Globus pallidus (tissue), 1 donor: ENCODE data around the gene EIF2D.
"Not testable (repeated sequence)": the region's sequence is repeated elsewhere in the genome, so short reads cannot be mapped to it uniquely, and the experiment has no call there.

Experiments used
- DNase-seq: peaks from one replicate; pipeline ENCODE4 v3.0.0-alpha.2; 2015; ENCODE audit warnings: low spot score

The EIF2D gene

DNA sequence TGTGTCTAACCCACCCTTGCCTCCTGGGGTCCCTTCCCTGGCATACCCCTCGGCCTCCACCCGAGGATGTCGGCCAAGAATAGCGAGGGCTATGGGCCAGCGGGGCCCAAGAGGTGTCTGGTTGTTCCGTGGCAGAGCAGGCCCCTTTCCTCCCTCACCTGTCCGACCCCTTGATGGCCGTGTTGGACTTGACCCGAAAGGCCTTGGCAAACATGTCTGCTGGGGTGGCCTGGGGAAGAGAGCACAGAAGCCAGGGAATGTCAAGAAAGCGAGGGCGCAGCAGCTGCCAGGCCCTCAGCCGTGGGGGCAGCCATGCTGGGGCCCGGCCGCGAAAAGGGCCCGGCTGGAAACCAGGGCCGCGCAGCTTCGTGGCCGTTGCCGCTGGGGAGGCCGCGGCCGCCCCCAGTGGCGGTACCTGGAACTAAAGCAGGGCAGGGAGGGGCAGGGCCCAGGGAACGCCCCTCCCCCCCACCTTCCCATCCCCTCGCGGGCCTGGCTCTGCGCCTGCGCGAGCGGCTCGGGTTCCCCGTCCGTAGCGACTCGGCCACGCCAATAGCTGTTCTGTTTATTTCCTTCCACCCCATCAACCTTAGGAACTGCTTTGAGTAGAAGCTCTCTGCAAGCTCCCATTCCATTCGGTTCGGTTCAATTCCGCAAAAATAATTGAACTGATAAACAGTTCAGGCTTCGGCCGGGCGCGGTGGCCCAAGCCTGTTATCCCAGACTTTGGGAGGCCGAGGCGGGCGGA is at the start of gene EIF2D:
Gene EIF2D, minus strand, starts transcription at position 337 of the 748 bp plus-strand sequence. Its CDS starts 123 bp downstream, at position 214.
- DNase-seq, result peak; percentile 94

DNA sequence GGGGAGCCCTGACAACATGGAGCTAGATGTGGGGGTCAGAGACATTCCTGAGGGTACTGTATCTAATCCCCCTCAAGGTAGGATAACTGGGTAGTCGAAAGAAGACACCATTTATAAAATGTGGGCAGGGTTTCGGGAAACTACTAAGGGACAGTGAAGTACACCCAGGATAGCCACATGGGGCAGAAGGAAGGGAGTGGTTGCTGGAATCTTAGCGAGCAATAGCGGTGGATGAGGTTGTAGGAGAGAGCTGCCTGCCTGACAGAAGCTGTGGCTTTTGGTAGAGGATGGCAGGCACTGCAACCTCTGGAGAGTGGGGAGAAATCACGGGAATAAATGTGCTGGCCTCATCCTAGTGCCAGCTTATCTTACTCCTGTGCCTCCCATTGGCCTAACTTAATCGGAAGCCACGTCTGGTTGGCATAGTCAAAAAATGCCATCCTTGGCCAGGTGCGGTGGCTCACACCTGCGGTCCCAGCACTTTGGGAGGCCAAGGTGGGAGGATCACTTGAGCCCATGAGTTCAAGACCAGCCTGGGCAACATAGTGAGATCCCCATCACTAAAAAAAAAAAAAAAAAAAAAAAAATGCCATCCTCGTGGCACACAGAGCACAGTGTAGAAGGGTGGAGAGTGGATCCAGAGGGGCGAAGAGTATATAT is 49.0 kb upstream of the EIF2D start:
- DNase-seq, result no peak

DNA sequence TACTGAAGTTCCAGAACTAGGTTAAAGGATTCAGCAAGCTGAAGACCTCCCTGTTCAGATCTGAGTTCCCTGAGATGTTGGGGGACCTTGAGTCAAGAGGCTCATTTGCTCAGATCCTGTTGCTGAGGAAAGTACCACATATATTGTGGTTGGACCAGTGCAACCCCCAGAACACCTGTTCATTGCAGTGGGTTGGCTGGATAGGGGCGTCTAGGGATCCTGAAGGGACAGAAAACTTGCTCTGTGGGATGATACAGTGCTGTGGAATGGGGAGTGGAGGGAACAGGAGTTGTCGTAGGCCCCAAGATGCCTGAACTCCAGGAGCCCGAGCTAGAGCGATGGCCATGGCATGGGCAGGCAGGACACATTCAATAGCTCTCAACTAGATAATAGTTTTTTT is 47.9 kb upstream of the EIF2D start:
- DNase-seq, result no peak

- no peak for DNase-seq
Observed at GRCh38 chr1:206658981-206659273, 46.7 kb upstream of the EIF2D start.

GRCh38 chr1:206658264-206658980 is 46.2 kb upstream of the EIF2D start:
- DNase-seq, result no peak

DNA sequence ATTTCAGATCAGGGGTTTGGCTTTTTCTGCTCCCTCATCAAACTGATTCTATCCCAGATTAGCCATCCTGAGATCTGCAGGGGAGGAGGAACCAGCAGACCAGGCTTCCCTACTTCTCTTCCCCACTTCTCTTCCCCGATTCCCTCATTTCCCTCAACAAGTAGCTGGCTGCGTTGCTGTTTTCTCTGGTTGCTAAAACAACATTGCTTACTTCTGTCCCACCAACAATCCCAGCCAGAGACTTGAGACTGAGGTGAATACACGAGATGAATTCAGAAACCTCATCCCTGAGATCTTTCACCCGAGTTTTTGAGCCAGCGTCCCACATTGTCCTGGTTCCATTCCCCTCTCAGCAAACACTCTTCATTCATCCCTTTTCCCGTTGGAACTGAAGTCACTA is 45.5 kb upstream of the EIF2D start:
- DNase-seq, result no peak

DNA sequence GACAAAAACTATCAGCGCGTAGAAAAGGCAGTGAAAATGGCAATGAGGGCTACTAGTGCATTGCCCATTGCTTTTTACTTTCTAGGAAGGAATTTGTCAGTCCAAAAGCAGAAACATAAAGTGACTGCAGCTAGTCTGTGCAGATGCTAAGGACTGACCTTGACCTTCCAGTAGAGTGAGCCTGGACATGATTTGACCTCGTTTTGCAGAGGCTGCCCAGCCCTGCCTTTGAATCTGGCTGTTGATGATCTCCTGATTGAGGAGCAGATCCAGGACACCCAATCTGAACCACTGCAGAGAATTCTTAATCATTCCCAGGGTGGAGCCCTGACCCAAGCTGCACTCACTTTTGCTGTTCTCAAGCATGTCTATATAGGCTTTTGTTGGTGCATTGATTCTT is 44.7 kb upstream of the EIF2D start:
- no peak for DNase-seq

DNA sequence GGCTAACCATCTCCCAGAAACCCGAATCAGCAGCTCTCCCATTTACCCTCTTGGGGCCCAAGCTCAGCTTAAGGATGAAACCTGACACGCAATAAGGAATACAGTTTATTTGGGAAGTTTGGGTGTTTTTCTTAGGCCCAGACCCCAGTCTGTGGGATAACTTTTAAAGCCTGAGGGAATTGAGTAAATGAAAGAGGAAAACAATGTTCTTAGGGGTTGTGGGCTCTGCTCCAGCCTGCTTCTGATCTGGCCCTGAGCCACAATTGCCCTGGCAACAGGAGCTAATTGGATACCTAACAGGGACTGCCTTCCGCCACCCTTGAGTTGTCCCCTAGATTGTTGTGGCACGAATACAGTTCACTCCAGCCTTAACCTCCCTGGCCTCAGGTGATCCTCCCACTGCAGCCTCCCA is 43.2 kb upstream of the EIF2D start:
- DNase-seq, result no peak

DNA sequence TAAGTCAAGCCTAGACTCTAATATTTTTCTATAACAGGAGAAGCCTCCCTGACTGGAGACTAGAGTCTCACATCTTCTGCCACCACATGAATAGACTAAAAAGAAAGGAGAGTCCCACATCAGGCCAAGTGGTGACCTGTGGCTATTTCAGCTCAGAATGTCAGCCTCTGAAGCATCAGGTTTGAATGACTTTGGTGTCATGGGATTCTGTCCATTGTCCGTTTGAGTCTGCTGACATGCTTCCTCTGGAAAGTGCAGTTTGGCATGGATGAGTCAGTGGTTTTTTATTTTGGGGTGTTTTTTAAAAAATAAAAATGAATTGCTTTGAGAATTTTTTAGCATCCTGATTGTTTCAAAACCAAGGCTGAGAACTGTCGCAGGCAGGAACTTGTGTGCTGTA is 42.6 kb upstream of the EIF2D start:
- no peak for DNase-seq

DNA sequence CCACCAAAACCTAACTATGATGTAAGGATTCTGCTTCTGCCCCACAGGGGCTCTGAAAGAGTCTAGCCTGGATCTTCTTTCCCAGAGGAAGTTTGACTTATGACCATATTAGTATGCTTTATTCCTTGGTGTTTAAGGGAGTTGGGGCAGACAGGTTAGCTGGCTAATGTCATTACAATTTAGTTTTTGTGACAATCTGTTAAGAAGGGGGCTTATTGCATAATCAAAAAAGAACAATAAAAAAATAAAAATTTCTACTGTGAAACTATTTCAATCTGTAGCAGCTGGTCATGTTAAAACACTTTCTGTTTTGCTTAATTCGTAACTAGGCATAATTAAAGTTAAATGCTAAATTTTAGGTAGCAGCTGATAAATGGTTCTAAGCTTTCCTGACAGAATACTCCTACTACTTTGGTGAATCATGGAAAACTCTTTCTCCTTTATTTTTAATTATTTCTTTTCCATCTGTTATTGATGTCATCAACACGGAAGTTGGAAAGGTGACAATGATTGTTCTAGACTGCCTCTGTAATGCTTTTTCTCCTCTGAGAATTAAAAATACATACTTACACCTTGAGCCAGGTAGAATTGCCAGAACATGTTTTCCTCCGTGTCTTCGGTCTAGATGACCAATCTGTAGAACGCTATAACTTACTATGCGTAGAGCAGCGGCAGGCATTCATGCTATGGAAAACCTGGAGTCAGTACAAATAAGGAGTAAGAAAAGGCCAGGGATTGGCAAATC is 41.6 kb upstream of the EIF2D start:
- DNase-seq, result no peak

DNA sequence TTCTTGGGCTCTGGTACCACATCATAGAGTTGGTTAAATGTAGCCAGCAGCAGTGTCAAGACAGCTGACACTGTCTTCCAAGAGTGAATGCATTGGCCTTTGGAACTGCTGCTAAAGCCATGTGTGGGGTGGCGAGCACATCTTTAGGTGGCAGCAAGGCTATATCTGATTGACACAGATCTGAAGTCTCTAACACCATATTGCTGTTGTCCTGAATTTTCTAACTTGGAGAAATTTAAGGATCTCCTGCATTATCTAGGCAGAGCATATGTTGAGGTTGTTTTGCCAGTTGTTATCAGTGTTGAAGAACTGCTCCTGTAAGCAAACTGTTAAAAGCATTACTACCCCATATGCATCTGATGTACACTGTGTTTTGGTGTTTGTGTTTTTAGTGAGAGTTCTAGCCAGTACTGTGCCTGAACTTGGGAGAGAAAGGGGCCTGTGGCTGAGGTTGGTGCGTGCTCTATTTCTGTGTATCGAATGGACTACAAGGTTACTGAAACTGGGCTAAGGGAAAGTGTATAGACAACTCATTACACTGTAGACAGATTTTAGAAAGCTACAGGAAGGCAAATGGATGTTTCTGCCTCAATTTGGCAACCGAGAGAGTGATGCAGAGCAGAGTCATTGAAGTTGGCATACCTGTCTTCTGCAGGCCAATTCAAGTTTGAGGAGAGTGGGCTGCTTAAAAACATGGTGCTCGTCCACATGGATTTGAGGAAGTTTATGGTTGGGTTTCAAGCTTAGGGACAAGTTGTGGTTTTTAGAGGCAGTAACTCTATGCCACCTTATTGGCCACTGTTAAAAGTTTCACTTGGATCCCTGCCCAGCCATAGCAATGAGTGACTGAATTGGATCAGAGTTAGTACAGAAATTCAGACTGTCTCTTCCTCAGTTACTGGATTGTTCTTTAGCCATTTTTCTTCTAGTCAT is 40.0 kb upstream of the EIF2D start:
- no peak for DNase-seq

DNA sequence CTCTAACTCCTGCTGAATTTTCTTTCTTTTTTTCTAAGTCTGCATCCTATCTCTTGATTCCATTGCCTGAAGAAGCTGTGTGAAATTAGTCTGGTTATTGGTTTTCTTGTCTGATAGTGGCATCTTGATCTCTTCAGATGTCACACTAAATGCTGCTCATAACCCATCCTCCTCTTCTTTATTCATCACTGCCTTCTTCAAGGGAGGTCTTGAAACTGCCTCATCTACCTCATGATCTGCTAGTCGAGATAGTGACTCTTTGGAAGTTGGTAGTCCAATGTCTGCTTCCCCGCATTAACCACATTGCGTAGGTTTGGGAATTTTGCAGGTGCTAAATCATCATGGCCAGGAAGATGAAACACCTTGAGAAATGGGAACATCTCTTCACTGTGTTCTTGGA is 38.7 kb upstream of the EIF2D start:
- DNase-seq, result no peak

GRCh38 chr1:206649261-206649921 is 37.1 kb upstream of the EIF2D start:
- no peak for DNase-seq

DNA sequence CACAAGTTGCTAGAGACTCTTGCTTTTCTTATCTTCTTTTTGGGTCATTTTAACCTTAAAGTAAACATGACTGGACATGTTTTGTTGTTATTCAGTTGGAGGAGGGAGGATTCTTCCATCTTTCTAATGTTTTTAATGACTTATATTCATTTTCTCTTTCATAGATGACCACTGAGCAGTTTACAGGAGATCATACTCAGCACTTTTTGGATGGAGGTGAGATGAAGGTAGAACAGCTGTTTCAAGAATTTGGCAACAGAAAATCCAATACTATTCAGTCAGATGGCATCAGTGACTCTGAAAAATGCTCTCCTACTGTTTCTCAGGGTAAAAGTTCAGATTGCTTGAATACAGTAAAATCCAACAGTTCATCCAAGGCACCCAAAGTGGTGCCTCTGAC is 35.0 kb upstream of the EIF2D start:
- DNase-seq, result no peak

DNA sequence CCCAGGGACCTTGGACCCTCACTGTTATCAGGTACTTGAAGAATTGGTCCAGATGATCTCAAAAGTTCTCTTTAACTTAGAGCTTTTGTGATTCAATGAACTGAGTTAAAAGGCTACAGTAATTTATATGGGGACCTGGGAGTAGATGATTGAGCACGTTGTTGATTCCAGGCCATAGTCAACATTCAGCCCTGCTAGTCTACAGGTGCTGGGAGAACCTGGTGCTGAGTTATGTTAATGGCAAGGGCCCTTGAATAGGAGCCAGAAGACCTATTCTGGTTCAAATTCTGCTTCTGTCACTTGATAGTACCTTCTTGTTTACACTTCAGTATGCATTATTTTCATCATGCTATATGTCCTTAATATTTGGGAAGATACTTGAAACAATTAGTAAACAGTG is 34.2 kb upstream of the EIF2D start:
- no peak for DNase-seq

GRCh38 chr1:206643118-206643698 is 30.9 kb upstream of the EIF2D start:
- DNase-seq, result no peak

- DNase-seq, result not testable (repeated sequence)
Observed at GRCh38 chr1:206642074-206642473, 29.8 kb upstream of the EIF2D start.

- DNase-seq, result no peak
Observed at GRCh38 chr1:206637605-206638004, 25.3 kb upstream of the EIF2D start.

GRCh38 chr1:206636671-206637070 is 24.4 kb upstream of the EIF2D start:
- no peak for DNase-seq

DNA sequence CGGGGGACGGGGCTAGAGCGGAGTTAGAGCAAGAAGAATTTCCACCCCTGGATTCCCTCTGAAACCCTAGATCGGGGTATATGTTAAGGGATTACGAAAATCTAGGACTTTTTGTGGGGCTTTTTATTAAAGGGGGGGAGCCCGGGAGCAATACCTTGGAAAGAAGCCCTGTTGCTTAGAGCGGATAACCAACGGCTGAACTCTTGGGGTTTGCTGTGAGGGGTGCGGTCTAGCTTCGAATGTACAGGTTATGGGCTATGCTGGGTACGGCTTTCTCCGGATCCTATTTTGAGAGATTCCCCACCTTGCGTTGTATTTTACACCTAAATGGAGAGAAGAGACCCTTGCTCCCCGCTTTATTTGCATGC is 23.7 kb upstream of the EIF2D start:
- no peak for DNase-seq
